ENCODE results near the gene FBXW2. TPM values are rescaled to one million over a fixed set of nuclear protein-coding genes. Genes with fewer than 3 reads are reported as not detected.

FBXW2 gene, protein sequence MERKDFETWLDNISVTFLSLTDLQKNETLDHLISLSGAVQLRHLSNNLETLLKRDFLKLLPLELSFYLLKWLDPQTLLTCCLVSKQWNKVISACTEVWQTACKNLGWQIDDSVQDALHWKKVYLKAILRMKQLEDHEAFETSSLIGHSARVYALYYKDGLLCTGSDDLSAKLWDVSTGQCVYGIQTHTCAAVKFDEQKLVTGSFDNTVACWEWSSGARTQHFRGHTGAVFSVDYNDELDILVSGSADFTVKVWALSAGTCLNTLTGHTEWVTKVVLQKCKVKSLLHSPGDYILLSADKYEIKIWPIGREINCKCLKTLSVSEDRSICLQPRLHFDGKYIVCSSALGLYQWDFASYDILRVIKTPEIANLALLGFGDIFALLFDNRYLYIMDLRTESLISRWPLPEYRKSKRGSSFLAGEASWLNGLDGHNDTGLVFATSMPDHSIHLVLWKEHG
- 10 to 100 TPM; 61.5 to 73.9 (median 67.7) TPM for total RNA-seq (2021; fragmentation: NEBNext Ultra II Directional; extraction: Animal tissue kit (Norgen Biotek cat#: 25700))
- long read RNA-seq, full-length matches to known transcripts, result 11 of 67 reads
- long read RNA-seq, partial matches to known transcripts, result 15 of 67 reads
- long read RNA-seq, other reads (novel, unspliced or antisense), result 41 of 67 reads

GRCh38 chr9:120792898-120793765 is at the start of gene FBXW2:
TSS of gene FBXW2 (minus strand) at chr9:120793416. CDS start at chr9:120788258, 5,158 bp downstream.
- Mint-ChIP-seq H3K4me3 (peak within 1 kb of the TSS; percentile 97), H3K9me3 (no peaks in the 10 kb centered on the region), H3K27me3 (ENCODE audit: insufficient read depth) (no peaks in the 10 kb centered on the region), H3K36me3 (ENCODE audit: low read depth) (peaks cover 12% of the 10 kb centered on the region; the same call in 1 of the 2 replicates), H3K4me1 (ENCODE audit: low read depth) (peaks cover 31% of the 10 kb centered on the region), H3K27ac (peak within 1 kb of the TSS; percentile 94)
- TF ChIP-seq CTCF (IDR thresholded peaks at IDR 0.05), result peak; percentile 29
- DNase-seq, result peak; percentile 80

GRCh38 chr9:120841930-120842684 is 48.9 kb upstream of the FBXW2 start:
- Mint-ChIP-seq H3K4me1 (ENCODE audit: low read depth) (peaks cover 59% of the 10 kb centered on the region), H3K27ac (peak overlapping the region; percentile 97), H3K27me3 (ENCODE audit: insufficient read depth) (no peaks in the 10 kb centered on the region; the same call in 1 of the 2 replicates), H3K36me3 (ENCODE audit: low read depth) (peaks cover 26% of the 10 kb centered on the region), H3K4me3 (peak overlapping the region; percentile 99), H3K9me3 (no peaks in the 10 kb centered on the region; the same call in 1 of the 2 replicates)
- no peak for DNase-seq
- no peak for TF ChIP-seq CTCF (IDR thresholded peaks at IDR 0.05)

GRCh38 chr9:120839146-120839545 is 45.9 kb upstream of the FBXW2 start:
- H3K9me3 Mint-ChIP-seq, result no peaks in the 10 kb centered on the region; the same call in 1 of the 2 replicates
- H3K27me3 Mint-ChIP-seq (ENCODE audit: insufficient read depth), result no peaks in the 10 kb centered on the region; the same call in 1 of the 2 replicates
- peaks cover 49% of the 10 kb centered on the region for H3K4me1 Mint-ChIP-seq (ENCODE audit: low read depth)
- peak overlapping the region; percentile 40 for H3K27ac Mint-ChIP-seq
- H3K4me3 Mint-ChIP-seq, result peak overlapping the region; percentile 15; the same call in 1 of the 2 replicates
- TF ChIP-seq CTCF (IDR thresholded peaks at IDR 0.05), result no peak
- peaks cover 22% of the 10 kb centered on the region for H3K36me3 Mint-ChIP-seq (ENCODE audit: low read depth)
- DNase-seq, result no peak

DNA sequence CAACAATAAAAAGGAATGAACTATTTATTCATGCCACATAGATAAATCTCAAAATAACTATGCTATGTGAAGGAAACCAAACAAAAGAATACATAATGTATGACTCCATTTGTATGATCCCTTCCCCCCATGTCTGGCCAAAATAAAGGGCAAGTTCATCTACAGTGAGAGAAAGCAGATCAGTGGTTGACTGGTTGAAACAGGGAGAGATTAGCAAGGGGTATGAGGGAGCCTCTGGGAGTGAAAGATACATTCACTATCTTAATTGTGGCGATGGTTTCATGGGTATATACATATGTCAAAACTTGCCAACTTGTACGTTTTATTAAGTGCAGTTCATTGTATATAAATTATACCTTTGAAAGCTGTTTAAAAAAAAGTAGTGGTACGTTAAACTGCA is 44.7 kb upstream of the FBXW2 start:
- H3K9me3 Mint-ChIP-seq, result no peaks in the 10 kb centered on the region; the same call in 1 of the 2 replicates
- peaks cover 18% of the 10 kb centered on the region for H3K36me3 Mint-ChIP-seq (ENCODE audit: low read depth)
- no peak overlapping the region for H3K27ac Mint-ChIP-seq
- peaks cover 43% of the 10 kb centered on the region for H3K4me1 Mint-ChIP-seq (ENCODE audit: low read depth)
- DNase-seq, result no peak
- no peak for TF ChIP-seq CTCF (IDR thresholded peaks at IDR 0.05)
- H3K4me3 Mint-ChIP-seq, result no peak overlapping the region
- no peaks in the 10 kb centered on the region; the same call in 1 of the 2 replicates for H3K27me3 Mint-ChIP-seq (ENCODE audit: insufficient read depth)
